ENCODE measurements around the gene FAM124A. TPM values are rescaled to one million over a fixed set of nuclear protein-coding genes. Genes with fewer than 3 reads are reported as not detected.

The FAM124A gene
- total RNA-seq, 3 donors from 2014 or later (not counting 1 experiment from before 2014, with no cell fraction given), result not detected

DNA sequence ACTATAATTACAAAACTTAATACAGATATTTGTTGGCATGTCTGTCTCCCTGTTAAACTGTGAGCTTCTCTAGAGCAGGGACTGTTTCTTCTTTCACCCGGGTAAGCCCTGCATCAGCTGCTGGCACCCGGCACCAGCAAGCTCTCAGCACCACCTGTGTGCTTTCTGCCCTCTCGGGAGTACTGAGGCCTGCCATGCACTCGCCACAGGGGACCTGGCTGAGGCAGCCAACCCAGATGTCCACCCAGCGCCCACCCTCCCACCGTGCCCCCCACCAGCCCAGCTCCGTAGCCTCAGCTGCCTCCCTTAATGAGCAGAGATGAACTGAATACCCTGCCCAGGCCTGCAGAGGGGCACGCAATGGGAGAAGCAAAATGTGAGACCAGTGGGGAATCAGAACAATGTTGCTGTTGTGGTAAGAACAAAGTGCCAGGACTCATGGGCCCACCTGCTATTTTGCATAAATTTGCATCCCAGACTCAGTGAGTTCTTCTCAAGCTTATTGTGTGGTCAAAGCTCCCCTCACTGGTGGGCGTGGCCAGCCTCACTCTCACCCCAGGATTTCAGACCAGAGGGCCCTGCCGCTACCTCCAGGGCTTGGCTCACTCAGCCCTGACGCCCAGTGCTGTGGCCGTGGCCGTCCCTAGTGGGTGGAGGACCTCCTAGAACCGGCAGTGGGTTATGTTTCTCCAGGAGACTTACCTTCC lies 102.7 kb downstream of the FAM124A start:
- Mint-ChIP-seq H3K4me1 (no peaks in the 10 kb centered on the region), H3K9me3 (no peaks in the 10 kb centered on the region), H3K27me3 (ENCODE audit: low read depth in 2 of 2) (no peaks in the 10 kb centered on the region), H3K36me3 (no peaks in the 10 kb centered on the region), H3K4me3 (no peak overlapping the region), H3K27ac (no peak overlapping the region)
- Histone ChIP-seq H3K27me3 (ENCODE audit: control insufficient read depth, insufficient read depth, low read length) (no peaks in the 10 kb centered on the region), H3K4me3 (ENCODE audit: low read length) (no peak overlapping the region), H3K27ac (ENCODE audit: low read length) (no peak overlapping the region), H3K36me3 (ENCODE audit: control insufficient read depth, insufficient read depth, low read length) (no peaks in the 10 kb centered on the region), H3K4me1 (ENCODE audit: control insufficient read depth, insufficient read depth, low read length) (no peaks in the 10 kb centered on the region), H3K9me3 (ENCODE audit: control insufficient read depth, insufficient read depth, low read length) (no peaks in the 10 kb centered on the region)
- WGBS (ENCODE audit: insufficient coverage), result 72% methylated on average over 13 of the region's 14 CpGs
- intact Hi-C loops (cut with micrococcal nuclease), result no loop called here
- TF ChIP-seq, protein P1, sequence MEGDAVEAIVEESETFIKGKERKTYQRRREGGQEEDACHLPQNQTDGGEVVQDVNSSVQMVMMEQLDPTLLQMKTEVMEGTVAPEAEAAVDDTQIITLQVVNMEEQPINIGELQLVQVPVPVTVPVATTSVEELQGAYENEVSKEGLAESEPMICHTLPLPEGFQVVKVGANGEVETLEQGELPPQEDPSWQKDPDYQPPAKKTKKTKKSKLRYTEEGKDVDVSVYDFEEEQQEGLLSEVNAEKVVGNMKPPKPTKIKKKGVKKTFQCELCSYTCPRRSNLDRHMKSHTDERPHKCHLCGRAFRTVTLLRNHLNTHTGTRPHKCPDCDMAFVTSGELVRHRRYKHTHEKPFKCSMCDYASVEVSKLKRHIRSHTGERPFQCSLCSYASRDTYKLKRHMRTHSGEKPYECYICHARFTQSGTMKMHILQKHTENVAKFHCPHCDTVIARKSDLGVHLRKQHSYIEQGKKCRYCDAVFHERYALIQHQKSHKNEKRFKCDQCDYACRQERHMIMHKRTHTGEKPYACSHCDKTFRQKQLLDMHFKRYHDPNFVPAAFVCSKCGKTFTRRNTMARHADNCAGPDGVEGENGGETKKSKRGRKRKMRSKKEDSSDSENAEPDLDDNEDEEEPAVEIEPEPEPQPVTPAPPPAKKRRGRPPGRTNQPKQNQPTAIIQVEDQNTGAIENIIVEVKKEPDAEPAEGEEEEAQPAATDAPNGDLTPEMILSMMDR (IDR thresholded peaks at IDR 0.05), result no peak
- ATAC-seq, result no peak
- no peak for DNase-seq

DNA sequence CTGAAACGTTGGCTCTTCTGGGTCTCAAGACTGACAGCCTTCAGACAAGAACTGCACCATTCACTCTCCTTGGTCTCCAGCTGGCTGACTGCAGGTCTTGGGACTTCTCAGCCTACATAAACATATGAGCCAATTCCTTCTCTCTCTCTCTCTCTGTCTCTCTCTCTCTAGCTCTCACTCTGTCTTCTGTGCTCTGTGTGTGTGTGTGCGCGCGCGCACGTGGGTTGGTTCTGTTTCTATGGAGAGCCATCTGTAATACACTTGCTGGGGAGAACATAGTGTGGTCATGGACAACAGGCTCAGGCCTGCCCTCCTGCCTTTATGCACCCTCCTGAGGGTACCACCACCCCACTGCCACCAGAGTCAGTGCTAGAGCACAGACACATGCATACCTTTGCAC lies 103.6 kb downstream of the FAM124A start:
- TF ChIP-seq, protein P1 (IDR thresholded peaks at IDR 0.05), result no peak
- H3K36me3 ChIP-seq (ENCODE audit: control insufficient read depth, insufficient read depth, low read length), result no peaks in the 10 kb centered on the region
- no peak for ATAC-seq
- peaks cover 2% of the 10 kb centered on the region for H3K27me3 ChIP-seq (ENCODE audit: control insufficient read depth, insufficient read depth, low read length)
- H3K27ac Mint-ChIP-seq, result no peak overlapping the region
- H3K4me1 ChIP-seq (ENCODE audit: control insufficient read depth, insufficient read depth, low read length), result peaks cover 5% of the 10 kb centered on the region
- intact Hi-C loops (cut with micrococcal nuclease), result no loop called here
- no peaks in the 10 kb centered on the region for H3K36me3 Mint-ChIP-seq
- H3K4me1 Mint-ChIP-seq, result peaks cover 3 to 4% of the 10 kb centered on the region in 2 donors
- H3K4me3 ChIP-seq (ENCODE audit: low read length), result no peak overlapping the region
- H3K27me3 Mint-ChIP-seq (ENCODE audit: low read depth in 2 of 2), result peaks cover 0 to 2% of the 10 kb centered on the region in 2 donors
- no peaks in the 10 kb centered on the region for H3K9me3 ChIP-seq (ENCODE audit: control insufficient read depth, insufficient read depth, low read length)
- no peak overlapping the region for H3K27ac ChIP-seq (ENCODE audit: low read length)
- no peak overlapping the region for H3K4me3 Mint-ChIP-seq
- H3K9me3 Mint-ChIP-seq, result no peaks in the 10 kb centered on the region
- WGBS (ENCODE audit: insufficient coverage), result 93% methylated on average over 1 of the region's 6 CpGs
- DNase-seq, result no peak

DNA sequence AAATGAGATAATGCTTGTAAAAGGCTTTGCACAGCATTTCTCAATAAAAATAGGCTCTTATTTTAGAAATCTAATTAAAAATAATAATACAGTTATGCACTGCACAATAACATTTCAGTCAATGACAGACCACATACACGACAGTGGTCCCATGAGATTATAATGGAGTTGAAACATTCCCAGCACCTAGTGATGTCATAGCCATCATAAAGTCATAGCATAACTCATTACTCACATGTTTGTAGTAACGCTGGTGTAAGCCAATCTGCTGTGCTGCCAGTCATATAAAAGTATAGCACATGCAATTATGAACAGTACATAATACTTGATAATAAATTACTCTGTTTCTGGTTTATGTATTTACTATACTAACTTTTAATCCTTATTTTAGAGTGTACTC lies 104.6 kb downstream of the FAM124A start:
- H3K9me3 Mint-ChIP-seq, result no peaks in the 10 kb centered on the region
- H3K27ac Mint-ChIP-seq, result no peak overlapping the region
- no peak overlapping the region for H3K4me3 Mint-ChIP-seq
- peaks cover 11 to 12% of the 10 kb centered on the region in 2 donors for H3K4me1 Mint-ChIP-seq
- Histone ChIP-seq H3K27me3 (ENCODE audit: control insufficient read depth, insufficient read depth, low read length) (peaks cover 2% of the 10 kb centered on the region), H3K9me3 (ENCODE audit: control insufficient read depth, insufficient read depth, low read length) (no peaks in the 10 kb centered on the region), H3K27ac (ENCODE audit: low read length) (no peak overlapping the region), H3K4me1 (ENCODE audit: control insufficient read depth, insufficient read depth, low read length) (peaks cover 13% of the 10 kb centered on the region), H3K4me3 (ENCODE audit: low read length) (no peak overlapping the region), H3K36me3 (ENCODE audit: control insufficient read depth, insufficient read depth, low read length) (no peaks in the 10 kb centered on the region)
- no peaks in the 10 kb centered on the region for H3K36me3 Mint-ChIP-seq
- WGBS (ENCODE audit: insufficient coverage), result 90% methylated on average over 1 of the region's 2 CpGs
- intact Hi-C loops (cut with micrococcal nuclease), result no loop called here
- TF ChIP-seq, protein P1 (IDR thresholded peaks at IDR 0.05), result no peak
- DNase-seq (no peak), ATAC-seq (no peak)
- peaks cover 4 to 11% of the 10 kb centered on the region in 2 donors for H3K27me3 Mint-ChIP-seq (ENCODE audit: low read depth in 2 of 2)

DNA sequence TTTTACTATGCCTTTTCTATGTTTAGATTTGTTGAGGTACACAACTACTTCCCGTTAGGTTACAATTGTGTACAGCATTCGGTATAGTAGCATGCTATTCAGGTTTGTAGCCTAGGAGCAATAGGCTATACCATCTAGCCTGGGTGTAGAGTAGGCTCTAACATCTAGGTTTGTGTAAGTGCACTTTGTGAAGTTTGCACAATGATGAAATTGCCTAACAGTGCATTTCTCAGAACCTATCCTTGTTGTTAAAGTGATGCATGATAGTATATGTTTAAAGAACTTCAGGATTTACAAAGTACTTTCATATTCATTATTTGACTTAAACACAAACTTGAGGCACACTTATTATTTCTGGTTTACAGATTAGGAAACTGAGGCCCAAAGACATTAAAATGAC lies 105.8 kb downstream of the FAM124A start:
- H3K4me1 ChIP-seq (ENCODE audit: control insufficient read depth, insufficient read depth, low read length), result peaks cover 13% of the 10 kb centered on the region
- H3K4me3 ChIP-seq (ENCODE audit: low read length), result no peak overlapping the region
- H3K36me3 ChIP-seq (ENCODE audit: control insufficient read depth, insufficient read depth, low read length), result no peaks in the 10 kb centered on the region
- intact Hi-C loops (cut with micrococcal nuclease), result no loop called here
- WGBS (ENCODE audit: insufficient coverage), result 97% methylated on average over 2 of the region's 2 CpGs
- no peaks in the 10 kb centered on the region for H3K9me3 ChIP-seq (ENCODE audit: control insufficient read depth, insufficient read depth, low read length)
- Mint-ChIP-seq H3K9me3 (no peaks in the 10 kb centered on the region), H3K27me3 (ENCODE audit: low read depth in 2 of 2) (peaks cover 4 to 11% of the 10 kb centered on the region in 2 donors), H3K27ac (no peak overlapping the region), H3K4me1 (peaks cover 14 to 16% of the 10 kb centered on the region in 2 donors), H3K36me3 (no peaks in the 10 kb centered on the region), H3K4me3 (no peak overlapping the region)
- H3K27me3 ChIP-seq (ENCODE audit: control insufficient read depth, insufficient read depth, low read length), result peaks cover 2% of the 10 kb centered on the region
- DNase-seq, result no peak
- TF ChIP-seq, protein P1 (IDR thresholded peaks at IDR 0.05), result no peak
- no peak for ATAC-seq
- no peak overlapping the region for H3K27ac ChIP-seq (ENCODE audit: low read length)

Measured in natural killer cell (primary cell).